ENCODE results near the gene SFT2D3.

DNA sequence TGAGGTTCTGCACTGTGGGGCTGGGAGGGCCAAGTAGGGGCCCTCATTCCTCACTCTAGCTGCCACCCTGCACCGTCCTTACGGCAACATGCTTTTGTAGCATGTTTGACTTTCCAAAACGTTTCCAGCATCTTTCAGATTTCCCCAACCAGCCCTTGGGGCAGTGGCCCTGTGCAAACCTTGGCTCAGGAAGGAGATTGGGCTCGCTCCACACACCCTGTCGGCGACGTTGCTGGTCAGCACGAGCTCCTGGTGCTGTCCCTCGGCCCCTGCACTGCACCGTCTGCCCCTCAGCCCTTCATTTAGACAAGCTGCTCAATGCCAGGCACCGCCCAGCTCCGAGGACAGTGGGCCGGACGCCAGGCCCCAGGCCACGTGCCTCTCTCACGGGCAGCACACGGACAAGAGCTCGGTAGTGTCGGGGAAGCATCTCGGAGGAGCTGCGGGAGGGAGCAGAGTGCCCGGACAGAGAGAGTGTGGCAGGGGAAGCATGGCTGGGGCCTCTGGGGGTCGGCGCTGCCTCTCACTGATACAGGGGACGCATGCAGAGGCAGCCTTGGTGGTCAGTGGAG lies 48.4 kb upstream of the SFT2D3 start:
- TF ChIP-seq, protein P1, sequence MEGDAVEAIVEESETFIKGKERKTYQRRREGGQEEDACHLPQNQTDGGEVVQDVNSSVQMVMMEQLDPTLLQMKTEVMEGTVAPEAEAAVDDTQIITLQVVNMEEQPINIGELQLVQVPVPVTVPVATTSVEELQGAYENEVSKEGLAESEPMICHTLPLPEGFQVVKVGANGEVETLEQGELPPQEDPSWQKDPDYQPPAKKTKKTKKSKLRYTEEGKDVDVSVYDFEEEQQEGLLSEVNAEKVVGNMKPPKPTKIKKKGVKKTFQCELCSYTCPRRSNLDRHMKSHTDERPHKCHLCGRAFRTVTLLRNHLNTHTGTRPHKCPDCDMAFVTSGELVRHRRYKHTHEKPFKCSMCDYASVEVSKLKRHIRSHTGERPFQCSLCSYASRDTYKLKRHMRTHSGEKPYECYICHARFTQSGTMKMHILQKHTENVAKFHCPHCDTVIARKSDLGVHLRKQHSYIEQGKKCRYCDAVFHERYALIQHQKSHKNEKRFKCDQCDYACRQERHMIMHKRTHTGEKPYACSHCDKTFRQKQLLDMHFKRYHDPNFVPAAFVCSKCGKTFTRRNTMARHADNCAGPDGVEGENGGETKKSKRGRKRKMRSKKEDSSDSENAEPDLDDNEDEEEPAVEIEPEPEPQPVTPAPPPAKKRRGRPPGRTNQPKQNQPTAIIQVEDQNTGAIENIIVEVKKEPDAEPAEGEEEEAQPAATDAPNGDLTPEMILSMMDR (IDR thresholded peaks at IDR 0.05), result no peak
- no peak for TF ChIP-seq POLR2AphosphoS5 (IDR thresholded peaks at IDR 0.05; ENCODE audit: low read depth, low read length)
- TF ChIP-seq, protein P2, sequence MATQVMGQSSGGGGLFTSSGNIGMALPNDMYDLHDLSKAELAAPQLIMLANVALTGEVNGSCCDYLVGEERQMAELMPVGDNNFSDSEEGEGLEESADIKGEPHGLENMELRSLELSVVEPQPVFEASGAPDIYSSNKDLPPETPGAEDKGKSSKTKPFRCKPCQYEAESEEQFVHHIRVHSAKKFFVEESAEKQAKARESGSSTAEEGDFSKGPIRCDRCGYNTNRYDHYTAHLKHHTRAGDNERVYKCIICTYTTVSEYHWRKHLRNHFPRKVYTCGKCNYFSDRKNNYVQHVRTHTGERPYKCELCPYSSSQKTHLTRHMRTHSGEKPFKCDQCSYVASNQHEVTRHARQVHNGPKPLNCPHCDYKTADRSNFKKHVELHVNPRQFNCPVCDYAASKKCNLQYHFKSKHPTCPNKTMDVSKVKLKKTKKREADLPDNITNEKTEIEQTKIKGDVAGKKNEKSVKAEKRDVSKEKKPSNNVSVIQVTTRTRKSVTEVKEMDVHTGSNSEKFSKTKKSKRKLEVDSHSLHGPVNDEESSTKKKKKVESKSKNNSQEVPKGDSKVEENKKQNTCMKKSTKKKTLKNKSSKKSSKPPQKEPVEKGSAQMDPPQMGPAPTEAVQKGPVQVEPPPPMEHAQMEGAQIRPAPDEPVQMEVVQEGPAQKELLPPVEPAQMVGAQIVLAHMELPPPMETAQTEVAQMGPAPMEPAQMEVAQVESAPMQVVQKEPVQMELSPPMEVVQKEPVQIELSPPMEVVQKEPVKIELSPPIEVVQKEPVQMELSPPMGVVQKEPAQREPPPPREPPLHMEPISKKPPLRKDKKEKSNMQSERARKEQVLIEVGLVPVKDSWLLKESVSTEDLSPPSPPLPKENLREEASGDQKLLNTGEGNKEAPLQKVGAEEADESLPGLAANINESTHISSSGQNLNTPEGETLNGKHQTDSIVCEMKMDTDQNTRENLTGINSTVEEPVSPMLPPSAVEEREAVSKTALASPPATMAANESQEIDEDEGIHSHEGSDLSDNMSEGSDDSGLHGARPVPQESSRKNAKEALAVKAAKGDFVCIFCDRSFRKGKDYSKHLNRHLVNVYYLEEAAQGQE (IDR thresholded peaks at IDR 0.05; ENCODE audit: insufficient read depth in 1 of 2, low read depth in 2 of 2, low read length in 1 of 2), result no peak
- TF ChIP-seq TCF7L2 (IDR thresholded peaks at IDR 0.05; ENCODE audit: low read depth, low read length), result no peak
